GM21423 (cell line): ENCODE measurements around the gene NKX1-1.
"Not testable (repeated sequence)": the region's sequence is repeated elsewhere in the genome, so short reads cannot be mapped to it uniquely, and the experiment has no call there.

Source experiments
- ATAC-seq: cut with Tn5 transposase; IDR thresholded peaks from one replicate; pipeline ENCODE4 v1.9.1; 2021; ENCODE audit warnings: mild to moderate bottlenecking, moderate library complexity; ENCODE audit not compliant: unreplicated experiment

The NKX1-1 gene

GRCh38 chr4:1375051-1375721, 31.1 kb downstream of the NKX1-1 start:
- ATAC-seq, result no peak

- no peak for ATAC-seq
These were observed 31.6 kb downstream of the NKX1-1 start for GRCh38 chr4:1374706-1375045.

GRCh38 chr4:1373892-1374705, 32.1 kb downstream of the NKX1-1 start:
- ATAC-seq, result no peak

- not testable (repeated sequence) for ATAC-seq
These were observed 33.7 kb downstream of the NKX1-1 start for GRCh38 chr4:1372576-1372975.

DNA sequence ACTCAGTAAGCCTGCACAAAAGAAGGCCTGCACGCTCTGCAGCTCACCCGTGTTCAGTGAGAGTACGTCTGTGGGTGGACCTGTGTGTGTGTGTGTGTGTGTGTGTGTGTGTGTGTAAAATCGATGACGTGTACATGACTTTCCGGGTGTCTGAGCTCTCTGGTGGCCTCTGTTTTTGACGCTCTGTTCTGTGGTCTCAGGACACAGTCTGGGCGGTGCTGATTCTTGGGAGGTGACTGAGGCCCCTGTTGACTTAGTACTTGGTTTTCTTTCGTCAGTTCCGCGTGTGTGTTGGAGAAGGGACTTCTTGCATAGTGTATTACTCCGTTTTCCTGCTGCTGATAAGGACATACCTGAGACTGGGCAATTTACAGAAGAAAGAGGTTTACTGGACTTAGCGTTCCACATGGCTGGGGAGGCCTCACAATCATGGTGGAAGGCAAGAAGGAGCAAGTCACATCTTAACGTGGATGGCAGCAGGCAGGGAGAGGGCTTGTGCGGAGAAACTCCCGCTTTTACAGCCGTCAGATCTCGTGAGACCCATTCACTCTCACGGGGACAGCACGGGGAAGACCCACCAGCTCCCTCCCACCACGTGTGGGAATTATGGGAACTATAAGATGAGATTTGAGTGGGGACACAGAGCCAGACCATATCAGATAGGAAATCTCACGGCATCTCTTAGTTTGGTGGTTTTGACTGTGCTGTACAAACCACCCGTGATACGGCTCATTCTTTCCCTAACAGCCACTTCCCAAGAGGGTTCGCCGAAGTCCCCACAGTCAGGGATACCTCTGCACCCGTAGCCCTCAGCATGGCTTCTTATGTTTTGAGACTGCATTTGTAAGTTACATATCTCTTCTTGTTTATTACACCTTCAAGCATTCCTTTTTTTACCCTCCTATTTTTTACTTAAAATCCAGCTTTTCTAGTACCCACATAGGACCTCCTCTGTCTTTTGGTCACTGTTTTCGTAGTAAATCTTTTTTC, 34.8 kb downstream of the NKX1-1 start:
- ATAC-seq, result no peak

DNA sequence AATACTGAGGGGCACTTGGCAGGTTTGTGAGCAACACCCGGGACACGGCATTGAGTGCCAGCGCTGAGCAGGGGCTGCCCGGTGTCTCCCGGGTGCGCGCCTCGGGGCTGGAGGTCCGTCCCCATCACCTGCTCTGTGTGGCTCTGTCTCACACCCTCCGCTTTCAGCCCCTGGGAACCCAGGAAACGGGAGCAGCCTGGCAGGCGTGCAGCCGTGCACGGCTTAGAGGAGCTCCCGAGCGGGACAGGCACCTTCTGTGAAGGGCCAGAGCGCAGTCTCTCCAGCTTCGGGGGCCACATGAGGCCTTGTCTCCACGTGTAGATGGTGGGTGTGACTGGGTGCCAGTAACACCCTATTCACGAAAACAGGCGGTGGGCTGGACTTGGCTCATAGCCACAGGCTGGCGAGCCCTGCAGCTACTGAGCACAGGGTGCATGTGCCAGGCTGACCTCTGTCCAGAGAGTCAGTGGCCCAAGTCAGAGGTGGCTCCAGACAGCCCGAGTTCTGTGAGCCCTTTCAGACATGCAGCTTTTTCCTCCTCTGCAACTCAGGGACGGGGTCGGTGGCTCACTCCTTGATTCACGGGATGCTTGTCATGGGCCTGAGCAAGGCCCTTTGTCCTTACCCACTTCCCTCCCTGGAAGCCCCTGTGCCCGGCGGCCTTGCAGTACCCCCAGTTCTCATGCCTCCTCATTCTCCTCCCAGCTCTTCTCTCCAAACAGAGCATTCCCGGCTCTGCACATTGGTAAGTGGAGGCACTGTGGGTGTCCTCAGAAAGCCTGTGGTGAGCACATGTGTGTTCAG, 35.7 kb downstream of the NKX1-1 start:
- no peak for ATAC-seq

- ATAC-seq, result no peak
These were observed 36.7 kb downstream of the NKX1-1 start for GRCh38 chr4:1369479-1370079.

DNA sequence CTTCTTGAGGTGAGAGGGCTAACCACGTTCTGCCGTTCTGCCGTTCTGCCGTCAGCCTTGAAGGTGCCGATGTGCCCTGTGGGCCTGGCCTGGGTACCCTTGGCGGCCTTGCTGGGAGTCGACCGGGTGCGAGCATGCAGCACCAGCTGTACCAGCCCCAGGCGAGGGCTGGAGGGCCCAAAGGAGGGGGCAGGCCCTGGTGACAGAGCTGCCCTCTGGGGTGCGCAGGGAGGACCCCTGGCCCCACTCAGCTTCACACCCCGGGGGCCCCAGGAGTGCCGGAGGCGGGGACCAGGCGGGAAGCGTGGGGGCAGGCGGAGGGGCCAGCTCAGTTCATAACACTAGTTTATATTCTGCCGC, 37.2 kb downstream of the NKX1-1 start:
- no peak for ATAC-seq

- no peak for ATAC-seq
These were observed 37.7 kb downstream of the NKX1-1 start for GRCh38 chr4:1368421-1369090.

GRCh38 chr4:1367936-1368289, 38.3 kb downstream of the NKX1-1 start:
- ATAC-seq, result no peak

- no peak for ATAC-seq
These were observed 38.9 kb downstream of the NKX1-1 start for GRCh38 chr4:1367230-1367935.

GRCh38 chr4:1366371-1367229, 39.6 kb downstream of the NKX1-1 start:
- ATAC-seq, result no peak

GRCh38 chr4:1365271-1366178, 40.7 kb downstream of the NKX1-1 start:
- ATAC-seq, result no peak

DNA sequence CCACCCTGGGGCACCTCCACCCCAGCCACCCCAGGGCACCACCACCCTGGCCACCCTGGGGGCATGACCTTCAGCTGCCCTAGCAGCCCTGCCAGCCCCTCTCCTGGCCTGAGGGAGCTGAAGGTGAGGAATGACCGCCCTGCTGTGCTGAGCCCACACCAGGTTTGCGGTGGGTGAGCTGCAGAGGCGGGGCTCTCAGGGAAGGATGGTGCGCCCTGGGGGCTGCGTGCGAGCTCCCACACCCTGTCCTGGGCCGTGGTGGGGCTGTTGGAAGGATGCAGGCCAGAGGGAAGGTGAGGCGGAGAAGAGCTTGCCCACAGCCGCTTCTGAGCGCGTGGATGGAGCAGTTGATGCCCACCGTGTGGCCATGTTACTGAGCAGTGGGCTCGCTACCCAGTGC, 41.5 kb downstream of the NKX1-1 start:
- ATAC-seq, result no peak

DNA sequence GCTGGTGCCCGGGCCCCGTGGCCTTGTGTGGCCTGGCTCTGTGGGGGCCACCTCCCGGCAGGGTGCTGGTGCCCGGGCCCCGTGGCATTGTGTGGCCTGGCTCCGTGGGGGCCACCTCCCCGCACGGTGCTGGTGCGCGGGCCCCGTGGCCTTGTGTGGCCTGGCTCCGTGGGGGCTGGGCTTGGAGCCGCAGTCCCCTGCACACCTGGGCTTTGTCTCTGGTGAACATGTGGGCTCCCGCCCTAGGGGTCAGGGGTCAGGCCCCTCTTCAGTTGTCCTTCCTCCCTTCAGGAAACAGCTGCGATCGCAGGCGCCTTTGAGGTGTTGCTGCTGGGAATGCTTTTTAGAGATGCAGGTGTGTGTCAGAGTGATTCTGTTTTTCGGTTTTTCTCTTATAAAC, 42.0 kb downstream of the NKX1-1 start:
- ATAC-seq, result no peak

- ATAC-seq, result no peak
These were observed 42.7 kb downstream of the NKX1-1 start for GRCh38 chr4:1363513-1363912.

GRCh38 chr4:1362521-1362920, 43.7 kb downstream of the NKX1-1 start:
- ATAC-seq, result no peak
